CD4-positive, alpha-beta T cell treated with Interferon alpha-2 for 1 hour (primary cell): Measurements from ENCODE around the gene RBMXL3.
"Not testable (repeated sequence)": the region's sequence is repeated elsewhere in the genome, so short reads cannot be mapped to it uniquely, and the experiment has no call there.

Experiments used
- DNase-seq, 2 donors: peaks; one replicate each; pipeline ENCODE4 v3.0.0-alpha.2; 2020 to 2022

The RBMXL3 gene

DNA sequence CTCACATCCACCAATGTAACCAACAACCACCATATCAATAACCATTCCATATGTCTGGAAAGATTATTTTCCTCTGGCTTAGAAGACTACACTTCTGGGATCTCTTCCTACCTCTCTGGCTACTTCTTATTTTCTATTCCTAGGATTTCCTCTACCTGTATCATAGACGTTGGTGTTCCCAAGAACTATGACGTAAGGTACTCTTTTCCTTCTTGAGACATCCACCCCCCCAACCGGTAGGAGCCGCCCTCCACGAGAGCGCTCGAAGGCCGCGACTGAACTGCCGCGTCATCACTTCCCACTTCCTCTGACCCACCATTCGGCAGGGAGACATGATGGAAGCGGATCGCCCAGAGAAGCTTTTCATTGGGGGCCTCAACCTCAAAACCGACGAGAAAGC, at the start of gene RBMXL3:
Gene RBMXL3, plus strand, starts transcription at position 301 of the 400 bp plus-strand sequence. Its CDS starts 32 bp downstream, at position 333.
- DNase-seq, result no peak

DNA sequence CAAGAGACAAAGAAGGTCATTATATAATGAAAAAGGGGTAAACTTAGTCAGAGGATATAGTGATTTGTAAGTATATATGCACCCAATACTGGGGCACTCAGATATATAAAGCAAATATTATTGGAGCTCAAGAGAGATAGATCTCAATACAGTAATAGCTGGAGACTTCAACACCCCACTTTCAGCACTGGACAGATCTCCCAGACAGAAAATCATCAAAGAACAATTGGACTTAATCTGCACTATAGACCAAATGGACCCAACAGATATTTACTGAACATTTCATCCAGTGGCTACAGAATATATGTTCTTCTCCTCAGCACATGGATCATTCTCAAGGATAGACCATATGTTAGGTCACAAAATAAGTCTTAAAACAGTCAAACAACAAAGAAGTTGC, 47.2 kb upstream of the RBMXL3 start:
- no peak for DNase-seq

DNA sequence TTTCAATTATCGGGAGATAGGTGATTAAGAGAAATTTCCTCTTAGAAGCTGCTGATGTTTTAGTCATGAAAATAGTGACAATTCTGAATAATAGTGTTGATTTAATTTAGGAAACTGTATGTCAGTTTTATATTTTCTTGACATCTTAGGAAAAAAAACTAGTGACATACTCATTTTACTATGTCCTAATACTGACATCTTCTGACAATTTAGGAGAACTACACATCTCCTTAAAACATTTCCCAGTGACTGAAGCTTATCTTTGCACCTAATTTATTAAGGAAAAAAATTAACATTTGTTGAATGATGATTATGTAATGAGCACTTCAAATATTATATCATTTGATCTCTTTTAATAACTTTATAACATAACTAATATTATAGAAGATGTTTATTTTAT, 42.0 kb upstream of the RBMXL3 start:
- DNase-seq, result no peak

DNA sequence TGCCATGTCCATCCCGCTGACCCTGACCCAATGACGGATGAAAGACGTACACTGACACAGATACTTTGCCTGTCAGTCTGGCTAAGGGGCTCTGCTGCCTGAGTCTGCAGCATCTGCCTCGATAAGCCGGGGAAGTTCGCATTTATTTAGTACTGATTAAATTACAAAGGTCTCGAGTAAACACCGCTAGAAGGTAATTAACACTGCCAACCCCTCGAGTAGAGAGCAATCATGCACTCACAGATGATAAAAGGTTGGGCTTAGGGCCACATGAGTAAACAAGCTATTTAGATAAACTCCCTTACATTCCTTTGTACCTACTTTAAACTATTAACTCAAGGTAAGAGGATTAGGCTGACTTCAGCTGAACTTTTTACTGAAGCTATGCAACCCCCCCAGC, 16.0 kb upstream of the RBMXL3 start:
- DNase-seq, result no peak

DNA sequence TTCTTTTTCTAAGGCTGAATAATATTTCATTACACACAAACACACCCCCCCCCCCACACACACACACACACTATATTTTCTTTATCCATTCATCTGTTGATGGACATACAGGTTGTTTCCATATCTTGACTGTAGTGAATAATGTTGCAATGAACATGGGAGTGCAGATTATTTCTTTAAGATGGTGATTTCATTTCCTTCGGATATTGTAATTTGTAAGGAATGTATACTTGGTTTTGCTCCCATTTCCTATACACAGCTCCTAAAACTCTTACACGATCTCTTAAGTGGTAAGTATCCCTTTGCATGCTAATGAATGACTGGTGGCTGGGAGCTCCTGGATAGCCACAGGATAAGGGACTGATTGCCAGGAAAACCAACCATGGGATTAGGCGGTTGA, 14.7 kb upstream of the RBMXL3 start:
- no peak for DNase-seq

DNA sequence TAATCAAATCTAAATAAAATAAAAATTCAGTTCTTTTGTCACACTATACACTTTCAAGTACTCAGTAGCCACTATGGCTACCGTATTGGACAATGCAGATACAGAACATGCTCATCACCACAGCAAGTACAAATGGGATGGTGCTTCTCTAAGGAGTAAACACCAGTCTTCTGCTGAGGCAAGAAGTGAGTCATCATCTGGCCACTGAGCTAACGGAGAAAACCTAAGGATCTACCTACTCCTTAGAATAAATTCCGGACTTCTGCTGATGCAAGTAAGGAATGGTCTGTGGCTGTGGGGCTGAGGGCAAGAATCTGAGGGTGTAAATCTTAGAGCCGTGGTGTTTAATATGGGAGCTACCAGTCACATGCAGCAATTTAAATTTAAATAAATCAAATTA, 11.3 kb upstream of the RBMXL3 start:
- DNase-seq, result no peak

DNA sequence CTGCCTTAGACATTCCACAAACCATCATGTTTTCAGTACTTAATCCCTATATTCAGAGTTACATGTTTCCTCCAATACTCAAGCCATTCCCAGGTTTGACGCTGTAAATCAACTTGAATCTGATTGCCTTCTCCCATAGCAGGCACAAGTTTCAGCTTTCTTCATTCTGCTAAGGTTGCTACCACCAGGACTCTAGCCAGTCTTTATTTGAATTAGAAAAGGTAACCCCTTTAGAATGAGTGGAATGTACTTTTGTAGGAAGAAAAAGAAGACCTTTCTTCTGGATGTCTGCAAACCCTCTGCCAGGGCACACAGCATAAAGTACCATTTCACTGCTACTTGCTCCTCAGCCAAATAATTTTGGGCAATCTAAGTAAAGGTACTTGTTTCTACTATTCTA, 10.7 kb upstream of the RBMXL3 start:
- DNase-seq, result no peak

DNA sequence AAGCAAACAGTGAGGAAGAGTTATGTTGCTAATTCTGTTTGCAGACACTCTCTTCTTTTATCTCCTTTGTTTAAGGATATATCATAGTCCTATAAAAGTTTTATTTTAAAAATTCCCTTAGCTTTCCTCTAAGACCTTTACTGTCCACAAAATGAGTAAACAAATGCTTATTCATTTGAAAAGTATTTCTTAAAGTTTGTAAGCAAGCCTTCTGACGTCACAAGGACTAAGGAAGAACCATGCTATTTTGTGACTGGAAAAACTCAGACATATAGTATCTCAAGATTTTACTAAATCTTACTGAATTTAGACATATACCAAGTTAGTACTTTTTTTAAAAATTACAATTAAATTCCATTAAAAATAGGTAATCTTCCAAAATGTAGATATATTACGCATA, 5.2 kb upstream of the RBMXL3 start:
- no peak for DNase-seq

DNA sequence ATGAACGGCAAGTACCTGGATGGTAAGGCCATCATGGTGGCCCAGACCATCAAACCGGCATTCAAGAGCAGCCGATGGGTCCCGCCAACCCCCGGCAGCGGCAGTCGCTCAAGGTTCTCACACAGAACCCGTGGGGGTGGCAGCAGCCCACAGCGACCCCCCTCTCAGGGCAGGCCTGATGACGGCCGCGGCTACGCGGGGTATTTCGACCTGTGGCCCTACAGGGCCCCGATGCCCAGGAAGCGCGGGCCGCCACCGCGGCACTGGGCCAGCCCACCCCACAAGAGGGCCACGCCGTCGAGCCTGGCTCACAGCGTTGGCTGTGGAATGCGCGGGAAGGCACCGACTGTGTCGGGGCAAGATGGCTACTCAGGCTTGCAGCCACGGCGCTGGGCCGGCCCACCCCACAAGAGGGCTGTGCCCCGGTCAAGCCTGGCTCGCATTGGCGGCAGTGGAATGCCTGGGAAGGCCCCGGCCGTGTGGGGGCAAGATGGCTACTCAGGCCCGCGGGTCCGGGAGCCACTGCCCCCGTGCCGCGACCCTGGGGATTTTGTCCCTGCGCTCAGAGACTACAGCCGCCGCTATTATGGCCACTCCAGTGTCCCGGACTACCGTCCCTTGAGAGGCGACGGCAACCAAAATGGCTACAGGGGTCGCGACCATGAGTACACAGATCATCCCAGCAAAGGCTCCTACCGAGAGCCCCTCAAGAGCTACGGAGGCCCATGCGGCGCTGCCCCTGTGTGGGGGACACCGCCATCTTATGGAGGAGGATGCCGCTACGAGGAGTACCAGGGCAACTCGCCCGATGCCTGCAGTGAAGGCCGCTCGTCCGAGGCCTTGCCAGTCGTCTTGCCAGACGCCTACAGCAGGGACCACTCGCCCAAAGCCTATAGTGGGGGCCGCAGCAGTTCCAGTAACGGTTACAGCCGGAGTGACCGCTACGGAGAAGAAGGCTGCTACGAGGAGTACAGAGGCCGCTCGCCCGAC, 731 bp downstream of the RBMXL3 start:
- DNase-seq, result no peak

DNA sequence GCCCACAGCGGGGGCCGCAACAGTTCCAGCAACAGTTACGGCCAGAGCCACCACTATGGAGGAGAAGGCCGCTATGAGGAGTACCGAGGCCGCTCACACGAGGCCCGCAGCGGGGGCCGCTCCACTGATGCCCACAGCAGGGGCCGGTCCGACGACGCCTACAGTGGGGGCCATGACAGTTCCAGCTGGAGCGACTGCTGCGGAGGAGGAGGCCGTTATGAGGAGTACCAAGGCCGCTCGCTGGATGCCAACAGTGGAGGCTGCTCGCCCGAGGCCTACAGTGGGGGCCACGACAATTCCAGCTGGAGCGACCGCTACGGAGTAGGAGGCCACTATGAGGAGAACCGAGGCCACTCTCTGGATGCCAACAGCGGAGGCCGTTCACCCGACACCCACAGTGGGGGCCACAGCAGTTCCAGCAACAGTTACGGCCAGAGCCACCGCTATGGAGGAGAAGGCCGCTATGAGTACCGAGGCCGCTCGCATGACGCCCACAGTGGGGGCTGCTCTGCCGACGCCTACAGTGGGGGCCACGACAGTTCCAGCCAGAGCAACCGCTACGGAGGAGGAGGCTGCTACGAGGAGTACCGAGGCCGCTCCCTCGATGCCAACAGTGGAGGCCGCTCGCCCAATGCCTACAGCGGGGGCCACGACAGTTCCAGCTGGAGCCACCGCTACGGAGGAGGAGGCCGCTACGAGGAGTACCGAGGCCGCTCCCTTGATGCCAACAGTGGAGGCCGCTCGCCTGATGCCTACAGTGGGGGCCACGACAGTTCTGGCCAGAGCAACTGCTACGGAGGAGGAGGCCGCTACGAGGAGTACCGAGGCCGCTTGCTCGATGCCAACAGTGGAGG, 1.7 kb downstream of the RBMXL3 start:
- no peak for DNase-seq

DNA sequence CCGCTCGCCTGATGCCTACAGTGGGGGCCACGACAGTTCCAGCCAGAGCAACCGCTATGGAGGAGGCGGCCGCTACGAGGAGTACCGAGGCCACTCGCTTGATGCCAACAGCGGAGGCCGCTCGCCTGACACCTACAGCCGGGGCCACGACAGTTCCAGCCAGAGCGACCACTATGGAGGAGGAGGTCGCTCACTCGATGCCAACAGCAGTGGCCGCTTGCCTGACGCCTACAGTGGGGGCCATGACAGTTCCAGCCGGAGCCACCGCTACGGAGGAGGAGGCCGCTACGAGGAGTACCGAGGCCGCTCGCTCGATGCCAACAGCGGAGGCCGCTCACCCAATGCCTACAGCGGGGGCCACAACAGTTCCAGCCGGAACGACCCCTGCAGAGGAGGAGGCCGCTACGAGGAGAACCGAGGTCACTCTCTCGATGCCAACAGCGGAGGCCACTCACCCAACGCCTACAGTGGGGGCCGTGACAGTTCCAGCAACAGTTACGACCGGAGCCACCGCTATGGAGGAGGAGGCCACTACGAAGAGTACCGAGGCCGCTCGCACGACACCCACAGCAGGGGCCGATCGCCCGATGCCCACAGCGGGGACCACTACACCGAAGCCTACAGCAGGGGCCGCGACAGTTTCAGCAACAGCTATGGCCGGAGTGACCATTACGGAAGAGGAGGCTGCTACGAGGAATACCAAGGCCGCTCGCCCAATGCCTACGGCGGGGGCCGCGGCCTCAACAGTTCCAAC, 2.5 kb downstream of the RBMXL3 start:
- no peak for DNase-seq

DNA sequence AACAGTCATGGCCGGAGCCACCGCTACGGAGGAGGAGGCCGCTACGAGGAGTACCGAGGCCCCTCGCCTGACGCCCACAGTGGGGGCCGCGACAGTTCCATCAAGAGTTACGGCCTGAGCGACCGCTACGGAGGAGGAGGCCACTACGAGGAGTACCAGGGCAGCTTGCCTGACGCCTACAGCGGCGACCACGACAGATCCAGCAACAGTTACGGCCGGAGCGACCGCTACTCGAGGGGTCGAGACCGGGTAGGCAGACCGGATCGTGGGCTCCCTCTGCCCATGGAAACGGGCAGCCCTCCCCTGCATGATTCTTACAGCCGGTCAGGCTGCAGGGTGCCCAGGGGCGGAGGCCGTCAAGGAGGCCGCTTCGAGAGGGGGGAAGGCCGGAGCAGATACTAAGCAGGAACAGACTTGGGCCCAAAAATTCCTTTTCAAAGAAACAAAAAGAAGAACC, 3.1 kb downstream of the RBMXL3 start:
- DNase-seq, result no peak

DNA sequence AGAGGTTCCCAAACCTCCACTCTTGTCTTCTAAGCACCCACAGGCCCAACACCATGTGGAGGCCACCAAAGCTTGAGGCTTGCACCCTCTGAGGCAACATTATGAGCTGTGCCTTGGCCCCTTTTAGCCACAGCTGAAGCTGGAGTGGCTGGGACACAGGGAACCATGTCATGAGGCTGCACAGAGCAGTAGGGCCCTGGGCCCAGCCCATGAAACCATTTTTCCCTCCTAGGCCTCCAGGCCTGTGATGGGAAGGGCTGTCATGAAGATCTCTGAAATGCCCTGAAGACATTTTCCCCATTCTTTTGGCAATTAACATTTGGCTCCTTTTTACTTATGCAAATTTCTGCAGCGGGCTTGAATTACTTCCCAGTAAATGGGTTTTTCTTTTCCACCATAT, 14.8 kb downstream of the RBMXL3 start:
- no peak for DNase-seq

DNA sequence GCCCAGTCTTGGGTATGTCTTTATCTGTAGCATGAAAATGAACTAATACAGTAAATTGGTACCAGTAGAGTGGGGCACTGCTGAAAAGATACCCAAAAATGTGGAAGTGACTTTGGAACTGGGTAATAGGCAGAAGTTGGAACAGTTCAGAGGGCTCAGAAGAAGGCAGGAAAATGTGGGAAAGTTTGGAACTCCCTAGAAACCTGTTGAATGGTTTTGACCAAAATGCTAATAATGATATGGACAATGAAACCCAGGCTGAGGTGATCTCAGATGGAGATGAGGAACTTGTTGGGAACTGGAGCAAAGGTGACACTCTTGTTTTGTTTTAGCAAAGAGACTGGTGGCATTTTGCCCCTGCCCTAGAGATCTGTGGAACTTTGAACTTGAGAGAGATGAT, 20.3 kb downstream of the RBMXL3 start:
- not testable (repeated sequence) for DNase-seq

DNA sequence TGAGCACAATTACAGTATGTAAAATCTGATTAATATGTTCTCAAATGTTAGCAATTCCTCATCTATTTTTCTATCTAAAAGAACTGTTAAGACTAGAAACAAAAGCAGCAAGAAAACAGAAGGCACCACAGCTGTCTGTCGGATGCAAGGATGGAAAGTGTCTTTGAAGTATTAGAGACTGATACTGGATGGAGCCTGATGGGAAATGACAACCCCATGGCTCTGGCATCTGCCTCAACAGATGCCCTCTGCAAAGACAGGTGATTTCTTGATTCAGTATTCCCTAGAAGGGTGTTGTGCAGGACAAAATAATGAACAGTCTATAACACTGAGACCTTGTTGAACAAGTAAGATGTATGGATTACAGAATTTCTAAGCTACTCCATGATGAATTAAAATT, 24.9 kb downstream of the RBMXL3 start:
- no peak for DNase-seq

DNA sequence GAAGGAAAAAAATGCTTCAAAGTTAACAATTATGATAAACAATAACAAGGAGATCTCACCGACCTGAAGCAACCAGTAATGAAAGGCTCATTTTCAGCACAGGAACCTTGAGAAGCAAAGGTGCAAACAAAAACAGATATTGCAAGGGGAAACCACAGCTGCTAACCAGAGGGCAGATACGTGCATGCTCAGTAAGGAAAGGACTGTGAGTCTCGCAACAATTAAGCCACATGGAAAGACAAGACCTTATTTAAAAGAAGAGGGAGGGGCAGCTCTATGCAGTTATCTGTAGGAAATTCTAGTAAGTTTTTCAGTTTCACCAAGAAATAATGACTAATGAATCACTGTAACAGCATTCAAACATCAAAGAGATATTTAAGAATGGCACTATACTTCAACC, 25.4 kb downstream of the RBMXL3 start:
- DNase-seq, result no peak

DNA sequence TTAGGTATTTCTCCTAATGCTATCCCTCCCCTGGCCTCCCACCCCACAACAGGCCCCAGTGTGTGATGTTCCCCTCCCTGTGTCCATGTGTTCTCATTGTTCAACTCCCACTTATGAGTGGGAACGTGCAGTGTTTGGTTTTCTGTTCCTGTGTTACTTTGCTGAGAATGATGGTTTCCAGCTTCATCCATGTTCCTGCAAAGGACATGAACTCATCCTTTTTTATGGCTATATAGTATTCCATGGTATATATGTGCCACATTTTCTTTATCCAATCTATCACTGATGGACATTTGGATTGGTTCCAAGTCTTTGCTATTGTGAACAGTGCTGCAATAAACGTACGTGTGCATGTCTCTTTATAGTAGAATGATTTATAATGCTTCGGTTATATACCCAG, 28.1 kb downstream of the RBMXL3 start:
- not testable (repeated sequence) for DNase-seq

DNA sequence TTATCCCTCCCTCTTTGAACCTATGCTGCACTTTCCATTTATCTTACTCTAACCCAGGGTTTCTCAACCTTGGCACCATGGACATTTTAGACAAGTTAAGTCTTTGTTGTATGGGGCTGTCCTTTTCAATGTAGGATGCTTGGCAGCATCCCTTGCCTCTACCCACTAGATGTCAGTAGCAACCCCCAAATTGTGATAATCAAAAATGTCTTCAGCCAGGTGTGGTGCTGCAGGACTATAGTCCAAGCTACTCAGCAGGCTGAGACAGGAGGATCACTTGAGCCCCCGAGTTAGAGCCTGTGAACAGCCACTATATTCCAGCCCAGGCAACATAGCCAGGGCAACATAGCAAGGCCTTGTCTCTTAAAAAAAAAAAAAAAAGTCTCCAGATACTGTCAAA, 37.7 kb downstream of the RBMXL3 start:
- no peak for DNase-seq

DNA sequence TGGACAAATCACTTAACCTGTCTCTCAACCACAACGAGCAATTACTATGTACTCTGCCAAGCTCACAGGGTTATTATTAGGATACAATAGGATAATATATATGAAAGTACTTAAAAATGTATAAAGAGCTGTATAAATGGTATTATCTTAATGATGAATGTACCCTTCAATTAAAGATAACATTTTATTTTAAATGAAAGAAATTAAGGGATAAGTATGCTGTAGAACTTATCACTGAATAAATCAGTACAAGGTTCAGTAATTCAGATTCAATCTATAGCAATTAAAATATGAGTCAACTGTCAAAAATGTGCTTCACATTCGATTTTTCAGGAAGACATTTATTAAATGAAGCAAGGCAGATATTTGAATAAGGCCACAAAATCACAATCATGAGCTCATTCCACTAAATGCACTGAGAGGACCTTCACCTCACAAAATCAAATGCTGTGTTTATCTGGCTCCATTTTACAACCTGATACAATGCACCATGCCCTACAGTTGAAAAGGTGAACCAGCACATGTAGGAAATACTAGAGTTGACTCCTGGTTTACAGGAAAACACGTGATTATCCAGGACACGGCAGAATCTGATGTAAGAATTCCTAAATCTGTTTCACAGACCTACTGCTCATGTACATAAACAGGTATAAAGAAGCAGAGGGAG, 40.3 kb downstream of the RBMXL3 start:
- DNase-seq, result no peak

DNA sequence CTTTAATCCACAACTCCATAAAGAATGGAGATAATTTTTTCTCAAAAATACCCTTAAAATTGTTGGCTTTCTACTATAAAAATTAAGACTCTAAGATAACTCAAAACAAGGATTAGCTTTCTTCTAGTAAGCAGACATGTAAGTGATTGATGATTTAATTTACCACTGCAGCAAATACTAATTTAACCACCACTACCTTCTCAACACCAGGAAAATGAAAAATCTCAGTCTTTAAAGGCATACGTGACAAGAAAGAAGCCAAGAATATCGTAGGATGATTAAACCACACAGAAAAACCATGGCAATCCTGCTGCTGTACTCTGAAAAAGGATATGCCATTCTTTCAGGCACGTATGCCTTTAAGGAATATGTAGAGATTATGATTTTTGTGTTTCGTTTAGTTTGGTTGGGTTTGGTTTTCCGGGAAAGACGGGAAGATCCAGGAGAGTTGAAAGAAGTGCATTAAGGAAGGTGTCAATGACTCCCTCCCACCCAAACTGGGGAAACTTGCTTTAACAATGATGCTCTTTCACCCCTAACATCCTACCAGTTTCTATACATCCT, 43.8 kb downstream of the RBMXL3 start:
- no peak for DNase-seq

DNA sequence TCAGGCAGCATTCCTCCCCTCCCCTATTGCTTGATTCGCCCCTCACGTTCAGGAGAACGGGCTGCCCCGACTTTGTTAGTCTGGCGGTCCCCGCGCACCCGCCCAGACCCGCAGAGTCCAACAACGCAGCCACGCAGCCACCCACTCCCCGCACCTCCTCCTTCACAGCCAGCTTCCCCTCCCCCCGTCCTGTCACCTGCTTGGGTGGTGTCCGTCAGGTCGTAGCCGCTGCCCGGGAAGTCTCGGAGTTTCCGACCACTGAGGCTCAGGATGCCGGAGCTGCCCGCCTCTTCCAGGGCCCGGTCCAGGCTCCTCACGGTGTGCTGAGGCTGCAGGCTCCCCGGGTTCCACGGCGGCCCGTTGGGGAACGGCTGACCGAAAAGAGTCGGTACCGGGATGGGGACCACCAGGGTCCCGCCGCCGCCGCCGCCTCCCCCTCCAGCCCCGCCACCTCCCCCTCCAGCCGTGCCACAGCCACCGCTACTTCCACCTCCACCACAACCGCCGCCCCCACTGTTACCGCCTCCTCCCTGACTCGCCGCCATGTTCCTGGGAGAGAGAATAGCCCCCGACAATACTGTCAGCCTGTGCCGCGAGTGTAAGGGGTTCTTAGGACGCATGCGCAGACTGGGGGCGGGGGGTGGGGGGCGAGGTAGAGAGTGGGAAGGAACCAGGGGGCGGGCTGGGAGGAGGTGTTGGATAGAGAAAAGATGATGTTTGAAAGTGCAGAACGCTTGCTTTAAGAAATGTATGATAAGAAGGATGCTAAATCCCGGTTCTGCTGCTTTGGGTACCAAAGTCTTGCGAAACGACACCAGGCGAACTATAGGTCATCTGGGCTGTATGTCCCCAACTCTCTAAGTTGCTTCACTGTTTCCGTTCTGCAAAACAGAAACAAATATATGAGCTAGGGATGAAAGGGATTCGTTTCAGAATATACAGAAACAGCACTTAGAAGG, 44.6 kb downstream of the RBMXL3 start, which contains the start of gene LRCH2:
Gene LRCH2, minus strand, starts transcription at position 600 of the 959 bp plus-strand sequence. Its CDS starts 55 bp downstream, at position 545.
- DNase-seq, result no peak
